Esophagus muscularis mucosa (tissue), 4 donors: Measurements from ENCODE around the gene SMIM20. TPM values are rescaled to one million over a fixed set of nuclear protein-coding genes. Genes with fewer than 3 reads are reported as not detected.

Experiments used
- DNase-seq: peaks from one replicate; pipeline ENCODE4 v3.0.0-alpha.2; 2017; ENCODE audit errors: extremely low spot score
- H3K27ac ChIP-seq, 4 donors: fragments of 200-600 bp; sonication (generic); replicated peaks in 1 of 4; 1 replicate in 3 of 4; 2 replicates in 1 of 4; pipeline ENCODE4 v1.5.1; 2016 to 2019; ENCODE audit warnings: mild to moderate bottlenecking in 1 of 4
- H3K27me3 ChIP-seq, 4 donors: fragments of 200-600 bp; sonication (generic); one replicate each; pipeline versions ENCODE4 v1.5.1 to v1.6.0; 2016 to 2019
- H3K36me3 ChIP-seq, 4 donors: fragments of 200-600 bp; sonication (generic); one replicate each; pipeline ENCODE4 v1.5.1; 2016 to 2019
- H3K4me1 ChIP-seq, 4 donors: fragments of 200-600 bp; sonication (generic); one replicate each; pipeline ENCODE4 v1.5.1; 2016 to 2019
- H3K4me3 ChIP-seq, 4 donors: fragments of 200-600 bp; sonication (generic); 1 replicate in 2 of 4; 2 replicates in 2 of 4; pipeline ENCODE4 v1.5.1; 2016 to 2019; ENCODE audit warnings: mild to moderate bottlenecking in 4 of 4, moderate library complexity in 1 of 4
- H3K9me3 ChIP-seq, 4 donors: fragments of 200-600 bp; sonication (generic); 1 replicate in 3 of 4; 2 replicates in 1 of 4; pipeline ENCODE4 v1.5.1; 2016 to 2019
- EP300 ChIP-seq: sonication (generic); formaldehyde crosslinking; IDR thresholded peaks from one replicate; pipeline ENCODE4 v1.6.1; 2017; ENCODE audit warnings: antibody characterized with exemption
- POLR2A ChIP-seq: fragments of 450-650 bp; IDR thresholded peaks from one replicate; pipeline ENCODE4 v1.6.1; 2017; ENCODE audit warnings: antibody characterized with exemption, moderate library complexity, mild to moderate bottlenecking, low read depth
- POLR2AphosphoS5 ChIP-seq, 2 donors: sonication (generic); formaldehyde crosslinking; IDR thresholded peaks; one replicate each; pipeline ENCODE4 v1.6.1; 2017; ENCODE audit warnings: antibody characterized with exemption in 2 of 2
- WGBS: methylation state at CpG from one replicate; pipeline ENCODE4 v1.1.5; 2018; 5-methylcytosine and 5-hydroxymethylcytosine counted together
- intact Hi-C: fragments of 100-400 bp; cut with DNase I; formaldehyde crosslinking; loops from one replicate; pipeline ENCODE4 v1.15.1; 2023
- total RNA-seq, 4 donors: library from RNA; depleted of rRNA; stranded (reverse); fragments of >200 nt; gene quantifications; one replicate each; pipeline versions ENCODE4 v1.1.0 to v1.2.1, GENCODE V29; 2016
- TF ChIP-seq, protein P1 (sequence below), 3 experiments: fragments of 200-600 bp in 2 of 3; fragments of 450-650 bp in 1 of 3; sonication (generic) in 2 of 3; IDR thresholded peaks; one replicate each; pipeline ENCODE4 v1.5.1; 2017 to 2019; ENCODE audit warnings: antibody characterized with exemption in 3 of 3, mild to moderate bottlenecking in 2 of 3, moderate library complexity in 1 of 3

The SMIM20 gene
- total RNA-seq, 4 donors from 2014 or later = 24.0 to 33.2 (median 26.9) TPM

DNA sequence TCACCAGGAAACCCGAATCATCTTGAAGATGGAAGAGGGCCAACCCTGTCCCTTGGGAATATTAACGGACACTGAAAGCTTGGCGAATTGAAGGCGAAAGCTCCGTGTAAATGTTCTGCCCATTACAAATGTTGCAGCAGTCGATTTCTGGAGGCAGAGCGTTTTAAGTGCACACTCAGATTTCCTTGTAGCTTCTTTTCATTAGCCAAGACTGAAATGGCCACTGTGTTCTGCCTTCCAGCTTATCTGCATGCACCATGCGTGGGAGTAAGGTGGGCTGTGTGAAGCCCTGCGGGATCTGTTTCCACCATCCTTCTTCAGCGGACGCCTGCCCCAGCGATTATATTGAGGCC, 1.3 kb downstream of the SMIM20 start:
- Histone ChIP-seq H3K4me3 (peak overlapping the region in 2 of 4 donors; percentile 72 to 77), H3K9me3 (no peaks in the 10 kb centered on the region), H3K36me3 (peaks cover 0 to 3% (median 0%) of the 10 kb centered on the region in 4 donors), H3K4me1 (peaks cover 21 to 34% (median 26%) of the 10 kb centered on the region in 4 donors), H3K27me3 (no peaks in the 10 kb centered on the region), H3K27ac (peak overlapping the region in 3 of 4 donors; percentile 85 to 92 (median 91))
- no peak for DNase-seq
- TF ChIP-seq EP300 (no peak), POLR2AphosphoS5 (IDR thresholded peaks at IDR 0.05) (no peak), POLR2A (no peak)
- TF ChIP-seq, protein P1, sequence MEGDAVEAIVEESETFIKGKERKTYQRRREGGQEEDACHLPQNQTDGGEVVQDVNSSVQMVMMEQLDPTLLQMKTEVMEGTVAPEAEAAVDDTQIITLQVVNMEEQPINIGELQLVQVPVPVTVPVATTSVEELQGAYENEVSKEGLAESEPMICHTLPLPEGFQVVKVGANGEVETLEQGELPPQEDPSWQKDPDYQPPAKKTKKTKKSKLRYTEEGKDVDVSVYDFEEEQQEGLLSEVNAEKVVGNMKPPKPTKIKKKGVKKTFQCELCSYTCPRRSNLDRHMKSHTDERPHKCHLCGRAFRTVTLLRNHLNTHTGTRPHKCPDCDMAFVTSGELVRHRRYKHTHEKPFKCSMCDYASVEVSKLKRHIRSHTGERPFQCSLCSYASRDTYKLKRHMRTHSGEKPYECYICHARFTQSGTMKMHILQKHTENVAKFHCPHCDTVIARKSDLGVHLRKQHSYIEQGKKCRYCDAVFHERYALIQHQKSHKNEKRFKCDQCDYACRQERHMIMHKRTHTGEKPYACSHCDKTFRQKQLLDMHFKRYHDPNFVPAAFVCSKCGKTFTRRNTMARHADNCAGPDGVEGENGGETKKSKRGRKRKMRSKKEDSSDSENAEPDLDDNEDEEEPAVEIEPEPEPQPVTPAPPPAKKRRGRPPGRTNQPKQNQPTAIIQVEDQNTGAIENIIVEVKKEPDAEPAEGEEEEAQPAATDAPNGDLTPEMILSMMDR (IDR thresholded peaks at IDR 0.05) = no peak
- intact Hi-C loops = loop anchor here (10.0 kb wide), 1 partner anchor 51 kb away; the partner anchor contains the start of gene SEL1L3
- 71% methylated on average over 12 of the region's 12 CpGs for WGBS

DNA sequence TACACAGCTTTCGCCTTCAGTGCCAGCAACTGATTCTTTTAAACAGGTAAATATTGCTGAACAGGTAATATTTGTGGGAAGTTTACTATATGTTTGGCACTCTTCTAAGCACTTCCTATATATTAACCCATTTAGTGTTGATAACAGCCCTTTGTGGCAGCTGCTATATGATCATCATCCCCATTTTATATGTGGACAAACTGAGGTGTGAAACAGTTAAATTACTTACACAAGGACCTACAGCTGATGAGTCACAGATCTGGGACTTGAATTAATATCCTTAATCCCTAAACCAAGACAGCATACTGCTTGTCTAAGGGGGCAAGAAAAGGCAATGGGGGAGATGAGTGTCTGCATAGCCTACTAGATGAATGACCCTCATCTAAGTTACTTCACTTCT, 2.9 kb downstream of the SMIM20 start:
- intact Hi-C loops = loop anchor here (10.0 kb wide), 1 partner anchor 52 kb away; the partner anchor contains the start of gene SEL1L3
- H3K4me3 ChIP-seq = no peak overlapping the region
- H3K9me3 ChIP-seq = no peaks in the 10 kb centered on the region
- TF ChIP-seq POLR2AphosphoS5 (IDR thresholded peaks at IDR 0.05) (no peak), EP300 (no peak), POLR2A (no peak)
- TF ChIP-seq, protein P1 (IDR thresholded peaks at IDR 0.05) = no peak
- peaks cover 0 to 3% (median 0%) of the 10 kb centered on the region in 4 donors for H3K36me3 ChIP-seq
- no peak for DNase-seq
- no peak overlapping the region for H3K27ac ChIP-seq
- H3K27me3 ChIP-seq = no peaks in the 10 kb centered on the region
- peaks cover 21 to 34% (median 30%) of the 10 kb centered on the region in 4 donors for H3K4me1 ChIP-seq
- 95% methylated on average over 1 of the region's 1 CpG for WGBS

- no peak for DNase-seq
- no peaks in the 10 kb centered on the region for H3K27me3 ChIP-seq
- no peak overlapping the region for H3K27ac ChIP-seq
- peaks cover 0 to 7% (median 0%) of the 10 kb centered on the region in 4 donors for H3K36me3 ChIP-seq
- H3K4me1 ChIP-seq = peaks cover 14 to 23% (median 19%) of the 10 kb centered on the region in 4 donors
- no peak overlapping the region for H3K4me3 ChIP-seq
- no peaks in the 10 kb centered on the region for H3K9me3 ChIP-seq
- WGBS = 69% methylated on average over 5 of the region's 5 CpGs
- TF ChIP-seq POLR2AphosphoS5 (IDR thresholded peaks at IDR 0.05) (no peak), EP300 (no peak), POLR2A (no peak)
- TF ChIP-seq, protein P1 (IDR thresholded peaks at IDR 0.05) = no peak
- intact Hi-C loops = loop anchor here (10.0 kb wide), 1 partner anchor 55 kb away; the partner anchor contains the start of gene SEL1L3
These were observed 5.7 kb downstream of the SMIM20 start for GRCh38 chr4:25919676-25920075.

- Histone ChIP-seq H3K4me3 (no peak overlapping the region), H3K27ac (no peak overlapping the region), H3K4me1 (peaks cover 6 to 14% (median 11%) of the 10 kb centered on the region in 4 donors), H3K36me3 (peaks cover 0 to 4% (median 0%) of the 10 kb centered on the region in 4 donors), H3K27me3 (no peaks in the 10 kb centered on the region), H3K9me3 (no peaks in the 10 kb centered on the region)
- intact Hi-C loops = no loop called here
- TF ChIP-seq EP300 = no peak
- TF ChIP-seq, protein P1 (IDR thresholded peaks at IDR 0.05) = no peak
- TF ChIP-seq POLR2A = no peak
- no peak for TF ChIP-seq POLR2AphosphoS5 (IDR thresholded peaks at IDR 0.05)
- no peak for DNase-seq
- 100% methylated on average over 1 of the region's 1 CpG for WGBS
These were observed 7.9 kb downstream of the SMIM20 start for GRCh38 chr4:25921922-25922321.
